ENCODE measurements around the gene PAPPA2. TPM values are rescaled to one million over a fixed set of nuclear protein-coding genes. Genes with fewer than 3 reads are reported as not detected.

Gene PAPPA2
- polyA plus RNA-seq, 1 experiment, result 0.97 TPM

GRCh38 chr1:176552217-176552991, 89.4 kb downstream of the PAPPA2 start:
- ChIA-PET POLR2A (no interaction called here), CTCF (interaction anchor here (1.6 kb wide), 1 partner anchor 330 kb away, joined by 4 read pairs; no protein-coding TSS in a partner anchor)

GRCh38 chr1:176552999-176553398, 90.0 kb downstream of the PAPPA2 start:
- no peak overlapping the region for H3K4me3 ChIP-seq (ENCODE audit: low read depth, low read length)
- H3K36me3 ChIP-seq (ENCODE audit: control insufficient read depth, insufficient read depth, low read length), result no peaks in the 10 kb centered on the region
- POLR2A ChIA-PET, result no interaction called here
- CTCF ChIA-PET, result interaction anchor here (0.6 to 1.6 kb wide), 2 partner anchors 223 to 330 kb away, joined by 3 to 4 read pairs; no protein-coding TSS in a partner anchor
- TF ChIP-seq CTCF (IDR thresholded peaks at IDR 0.05; ENCODE audit: insufficient read depth, low read depth, low read length), result no peak
- DNase-seq (ENCODE audit: low read depth), result no peak
- no peaks in the 10 kb centered on the region for H3K27me3 ChIP-seq (ENCODE audit: control insufficient read depth, insufficient read depth, low read length)

More at GRCh38 chr1:176552217-176552991, 89.4 kb downstream of the PAPPA2 start:
- H3K36me3 ChIP-seq (ENCODE audit: control insufficient read depth, insufficient read depth, low read length), result no peaks in the 10 kb centered on the region
- no peak for DNase-seq (ENCODE audit: low read depth)
- H3K4me3 ChIP-seq (ENCODE audit: low read depth, low read length), result no peak overlapping the region
- no peaks in the 10 kb centered on the region for H3K27me3 ChIP-seq (ENCODE audit: control insufficient read depth, insufficient read depth, low read length)
- no peak for TF ChIP-seq CTCF (IDR thresholded peaks at IDR 0.05; ENCODE audit: insufficient read depth, low read depth, low read length)

GRCh38 chr1:176556288-176556687, 93.3 kb downstream of the PAPPA2 start:
- POLR2A ChIA-PET, result no interaction called here
- no peak for TF ChIP-seq CTCF (IDR thresholded peaks at IDR 0.05; ENCODE audit: insufficient read depth, low read depth, low read length)
- CTCF ChIA-PET, result interaction anchor here (0.8 to 1.7 kb wide), 3 partner anchors 10 to 324 kb away, joined by 3 to 4 read pairs (median 3); no protein-coding TSS in a partner anchor
- no peak for DNase-seq (ENCODE audit: low read depth)
- Histone ChIP-seq H3K36me3 (ENCODE audit: control insufficient read depth, insufficient read depth, low read length) (no peaks in the 10 kb centered on the region), H3K4me3 (ENCODE audit: low read depth, low read length) (no peak overlapping the region), H3K27me3 (ENCODE audit: control insufficient read depth, insufficient read depth, low read length) (no peaks in the 10 kb centered on the region; the same call in 1 of the 2 replicates)

GRCh38 chr1:176557543-176558258, 94.7 kb downstream of the PAPPA2 start:
- CTCF ChIA-PET, result interaction anchor here (0.6 to 5.6 kb wide), 4 partner anchors 9 to 286 kb away, joined by 3 to 115 read pairs (median 56); no protein-coding TSS in a partner anchor
- Histone ChIP-seq H3K4me3 (ENCODE audit: low read depth, low read length) (no peak overlapping the region), H3K27me3 (ENCODE audit: control insufficient read depth, insufficient read depth, low read length) (no peaks in the 10 kb centered on the region; the same call in 1 of the 2 replicates), H3K36me3 (ENCODE audit: control insufficient read depth, insufficient read depth, low read length) (no peaks in the 10 kb centered on the region)
- POLR2A ChIA-PET, result no interaction called here
- no peak for DNase-seq (ENCODE audit: low read depth)
- no peak for TF ChIP-seq CTCF (IDR thresholded peaks at IDR 0.05; ENCODE audit: insufficient read depth, low read depth, low read length)

GRCh38 chr1:176558561-176558960, 95.6 kb downstream of the PAPPA2 start:
- CTCF ChIA-PET, result interaction anchor here (0.6 to 5.6 kb wide), 13 partner anchors 10 to 324 kb away, joined by 3 to 115 read pairs (median 8); no protein-coding TSS in a partner anchor
- POLR2A ChIA-PET, result no interaction called here
- TF ChIP-seq CTCF (IDR thresholded peaks at IDR 0.05; ENCODE audit: insufficient read depth, low read depth, low read length), result no peak

More at GRCh38 chr1:176558561-176558960, 95.6 kb downstream of the PAPPA2 start:
- no peak for DNase-seq (ENCODE audit: low read depth)
- H3K27me3 ChIP-seq (ENCODE audit: control insufficient read depth, insufficient read depth, low read length), result no peaks in the 10 kb centered on the region; the same call in 1 of the 2 replicates
- no peaks in the 10 kb centered on the region for H3K36me3 ChIP-seq (ENCODE audit: control insufficient read depth, insufficient read depth, low read length)
- H3K4me3 ChIP-seq (ENCODE audit: low read depth, low read length), result no peak overlapping the region

All from BJ (cell line).